HEK293 (cell line): ENCODE data around the gene SIDT2.
"Not testable (repeated sequence)": the region's sequence is repeated elsewhere in the genome, so short reads cannot be mapped to it uniquely, and the experiment has no call there.

Experiments
- CTCF ChIA-PET: fragments of 350-600 bp; formaldehyde crosslinking; extraction: SDS; loops from one replicate; lab custom pipeline; 2021; ENCODE audit warnings: antibody characterized with exemption; lab: Yijun Ruan, JAX
- POLR2A ChIA-PET: fragments of 300-600 bp; formaldehyde crosslinking; extraction: SDS; loops from one replicate; lab custom pipeline; 2020; ENCODE audit warnings: antibody characterized with exemption, inconsistent platforms; lab: Yijun Ruan, JAX
- H3K27ac ChIP-seq: fragments of 200-500 bp; sonication (Bioruptor generic); 2 replicates; pipeline ENCODE4 v1.5.1; 2014; ENCODE audit warnings: low read depth, low read length, control low read depth, inconsistent platforms; ENCODE audit errors: extremely low read depth
- H3K36me3 ChIP-seq, 2 experiments: fragments of 200-500 bp in 1 of 2; sonication (Bioruptor generic) in 1 of 2; 1 replicate in 1 of 2; 2 replicates in 1 of 2; pipeline ENCODE4 v1.5.1; 2014 to 2017; ENCODE audit warnings: inconsistent platforms in 2 of 2, low read length in 2 of 2; ENCODE audit not compliant: control insufficient read depth in 2 of 2, insufficient read depth in 1 of 2
- H3K4me1 ChIP-seq: fragments of 200-500 bp; sonication (Bioruptor generic); 2 replicates; pipeline ENCODE4 v1.5.1; 2014; ENCODE audit warnings: mild to moderate bottlenecking, low read length, inconsistent platforms; ENCODE audit not compliant: control insufficient read depth, insufficient read depth
- H3K4me3 ChIP-seq: 2 replicates; pipeline ENCODE4 v1.5.1; 2011; ENCODE audit warnings: low read depth, mild to moderate bottlenecking, control low read depth, low read length, moderate library complexity
- H3K9me3 ChIP-seq: fragments of 200-500 bp; sonication (Bioruptor generic); 2 replicates; pipeline ENCODE4 v1.5.1; 2014; ENCODE audit warnings: low read depth, low read length, inconsistent platforms; ENCODE audit not compliant: control insufficient read depth, insufficient read depth
- BCL11B ChIP-seq: fragments of 450-650 bp; formaldehyde crosslinking; IDR thresholded peaks from 2 replicates; pipeline ENCODE4 v1.5.1; 2016; ENCODE audit warnings: low read depth, missing biosample characterization, missing genetic modification characterization
- GLI4 ChIP-seq: fragments of 450-650 bp; formaldehyde crosslinking; IDR thresholded peaks from 2 replicates; pipeline ENCODE4 v1.5.1; 2016; ENCODE audit warnings: missing biosample characterization, missing genetic modification characterization
- HOXC10 ChIP-seq: sonication (generic); formaldehyde crosslinking; IDR thresholded peaks from 2 replicates; pipeline ENCODE4 v1.8.1; 2023; ENCODE audit warnings: mild to moderate bottlenecking, missing genetic modification reagents
- INSM2 ChIP-seq: fragments of 450-650 bp; formaldehyde crosslinking; IDR thresholded peaks from 2 replicates; pipeline ENCODE4 v1.5.1; 2016; ENCODE audit warnings: missing biosample characterization, missing genetic modification characterization
- REPIN1 ChIP-seq: fragments of 450-650 bp; formaldehyde crosslinking; IDR thresholded peaks from 2 replicates; pipeline ENCODE4 v1.5.1; 2017; ENCODE audit warnings: missing biosample characterization, missing genetic modification characterization, low read depth
- TCF7L2 ChIP-seq: IDR thresholded peaks from 2 replicates; pipeline ENCODE4 v1.6.1; 2011; ENCODE audit warnings: low read depth, mild to moderate bottlenecking, inconsistent platforms, low read length, moderate library complexity, borderline replicate concordance
- ZFHX2 ChIP-seq: fragments of 450-650 bp; formaldehyde crosslinking; conservative IDR thresholded peaks from 2 replicates; pipeline ENCODE4 v1.5.1; 2016; ENCODE audit warnings: missing biosample characterization, missing genetic modification characterization
- ZNF157 ChIP-seq: fragments of 450-650 bp; formaldehyde crosslinking; IDR thresholded peaks from 2 replicates; pipeline ENCODE4 v1.5.1; 2016; ENCODE audit warnings: missing biosample characterization, missing genetic modification characterization
- ZNF16 ChIP-seq: fragments of 450-650 bp; formaldehyde crosslinking; IDR thresholded peaks from 2 replicates; pipeline ENCODE4 v1.5.1; 2016; ENCODE audit warnings: low read depth, missing biosample characterization, missing genetic modification characterization
- ZNF175 ChIP-seq: fragments of 450-650 bp; formaldehyde crosslinking; IDR thresholded peaks from 2 replicates; pipeline ENCODE4 v1.5.1; 2016; ENCODE audit warnings: missing biosample characterization, missing genetic modification characterization
- ZNF274 ChIP-seq, 2 experiments: fragments of 200-500 bp in 1 of 2; fragments of 450-650 bp in 1 of 2; sonication (Bioruptor generic) in 1 of 2; formaldehyde crosslinking in 1 of 2; IDR thresholded peaks; 2 replicates each; pipeline versions ENCODE4 v1.5.1 to v1.6.1; 2014 to 2016; ENCODE audit warnings: borderline replicate concordance in 1 of 2, inconsistent platforms in 1 of 2, low read length in 1 of 2, missing biosample characterization in 1 of 2, missing genetic modification characterization in 1 of 2
- ZNF311 ChIP-seq: fragments of 450-650 bp; formaldehyde crosslinking; IDR thresholded peaks from 2 replicates; pipeline ENCODE4 v1.5.1; 2017; ENCODE audit warnings: missing biosample characterization, missing genetic modification characterization, borderline replicate concordance
- ZNF354C ChIP-seq: fragments of 450-650 bp; formaldehyde crosslinking; IDR thresholded peaks from 2 replicates; pipeline ENCODE4 v1.5.1; 2016; ENCODE audit warnings: missing biosample characterization, missing genetic modification characterization, low read depth, borderline replicate concordance
- ZNF48 ChIP-seq: fragments of 450-650 bp; formaldehyde crosslinking; IDR thresholded peaks from 2 replicates; pipeline ENCODE4 v1.5.1; 2016; ENCODE audit warnings: missing biosample characterization, missing genetic modification characterization
- ZNF530 ChIP-seq: fragments of 450-650 bp; formaldehyde crosslinking; IDR thresholded peaks from 2 replicates; pipeline ENCODE4 v1.5.1; 2016; ENCODE audit warnings: low read depth, missing biosample characterization, missing genetic modification characterization
- ZNF544 ChIP-seq: fragments of 450-650 bp; formaldehyde crosslinking; IDR thresholded peaks from 2 replicates; pipeline ENCODE4 v1.5.0; 2017; ENCODE audit warnings: missing biosample characterization, missing genetic modification characterization
- ZNF629 ChIP-seq: fragments of 450-650 bp; formaldehyde crosslinking; IDR thresholded peaks from 2 replicates; pipeline ENCODE4 v1.5.1; 2017; ENCODE audit warnings: missing biosample characterization, missing genetic modification characterization
- ZNF660 ChIP-seq: fragments of 450-650 bp; IDR thresholded peaks from 2 replicates; pipeline ENCODE4 v1.5.1; 2018; ENCODE audit warnings: missing biosample characterization, mild to moderate bottlenecking, missing genetic modification characterization
- ZNF677 ChIP-seq: fragments of 450-650 bp; IDR thresholded peaks from 2 replicates; pipeline ENCODE4 v1.5.0; 2018; ENCODE audit warnings: missing biosample characterization, mild to moderate bottlenecking, missing genetic modification characterization, moderate library complexity
- ZNF701 ChIP-seq: fragments of 450-650 bp; formaldehyde crosslinking; IDR thresholded peaks from 2 replicates; pipeline ENCODE4 v1.5.1; 2016; ENCODE audit warnings: missing biosample characterization, missing genetic modification characterization
- ZSCAN30 ChIP-seq: fragments of 450-650 bp; IDR thresholded peaks from 2 replicates; pipeline ENCODE4 v1.5.1; 2018; ENCODE audit warnings: missing biosample characterization, mild to moderate bottlenecking, missing genetic modification characterization, moderate library complexity
- TF ChIP-seq, protein P1 (sequence below): fragments of 450-650 bp; formaldehyde crosslinking; IDR thresholded peaks from 2 replicates; pipeline ENCODE4 v1.5.1; 2016; ENCODE audit warnings: missing biosample characterization, missing genetic modification characterization, low read depth
- TF ChIP-seq, protein P2 (sequence below): IDR thresholded peaks from 2 replicates; pipeline ENCODE4 v1.6.1; 2011; ENCODE audit warnings: mild to moderate bottlenecking, low read depth, low read length, borderline replicate concordance

Gene SIDT2

DNA sequence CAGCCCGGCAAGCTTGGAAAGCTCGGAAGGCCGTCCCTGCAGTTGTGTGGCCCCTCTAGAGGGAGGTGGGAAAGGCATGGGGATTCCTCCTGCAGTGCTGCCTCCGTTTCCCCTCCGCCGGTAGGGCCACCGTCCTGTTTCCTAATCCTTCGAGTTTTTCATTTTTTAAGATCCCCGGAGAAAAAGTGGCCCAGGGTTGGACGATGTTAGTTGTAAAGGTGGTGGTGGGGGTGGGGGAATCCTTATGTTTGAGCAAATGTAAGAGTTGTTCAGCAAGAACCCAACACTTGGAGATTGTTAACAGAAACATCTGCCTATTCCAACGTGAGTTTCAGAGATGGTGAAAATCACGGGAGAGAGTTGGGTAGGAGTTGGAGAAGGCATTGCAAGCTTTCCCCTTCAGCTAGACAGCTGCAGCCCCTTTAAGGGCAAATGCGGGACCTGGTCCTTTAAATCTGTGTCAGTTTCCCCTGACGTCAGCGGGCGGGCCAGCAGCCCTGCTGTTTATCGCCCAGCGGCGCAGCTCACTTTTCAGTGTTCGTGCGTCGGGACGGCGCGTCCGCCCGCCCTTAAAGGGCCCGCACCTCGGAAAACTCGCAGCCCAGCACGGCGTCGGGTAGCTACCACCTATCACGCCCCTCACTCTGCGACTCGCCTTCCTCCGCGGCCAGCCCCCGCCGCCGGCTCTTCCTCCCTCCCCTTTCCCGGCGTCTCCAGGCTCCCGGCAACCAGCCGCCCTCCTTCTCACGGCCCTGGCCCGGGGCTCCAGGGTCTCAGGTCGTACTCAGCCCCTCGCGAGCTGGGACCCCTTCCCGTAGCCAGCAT lies at the start of gene SIDT2 (continued):
- TF ChIP-seq ZNF311 (tag by site-specific recombination) (no peak), ZSCAN30 (tag by site-specific recombination) (peak; percentile 90), INSM2 (no peak), ZNF677 (no peak), ZNF354C (tag by site-specific recombination) (no peak), ZNF660 (tag by site-specific recombination) (peak; percentile 54; the same call in 1 of the 2 replicates)

DNA sequence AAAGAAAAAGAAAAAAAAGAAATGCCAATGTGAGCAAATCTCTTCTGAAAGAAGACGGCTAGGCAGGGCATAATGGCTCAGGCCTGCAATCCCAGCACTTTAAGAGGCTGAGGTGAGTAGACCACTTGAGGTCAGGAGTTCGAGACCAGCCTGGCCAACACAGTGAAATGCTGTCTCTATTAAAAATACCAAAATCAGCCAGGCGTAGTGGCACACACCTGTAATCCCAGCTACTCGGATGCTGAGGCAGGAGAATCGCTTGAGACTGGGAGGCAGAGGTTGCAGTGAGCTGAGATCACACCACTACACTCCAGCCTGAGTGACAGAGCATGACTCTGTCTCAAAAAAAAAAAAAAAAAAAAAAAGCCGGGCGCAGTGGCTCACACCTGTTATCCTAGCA lies 48.1 kb upstream of the SIDT2 start:
- CTCF ChIA-PET = interaction anchor here (0.8 kb wide), 1 partner anchor 24 kb away, joined by 3 read pairs; no protein-coding TSS in a partner anchor
- H3K27ac ChIP-seq = not testable (repeated sequence)

DNA sequence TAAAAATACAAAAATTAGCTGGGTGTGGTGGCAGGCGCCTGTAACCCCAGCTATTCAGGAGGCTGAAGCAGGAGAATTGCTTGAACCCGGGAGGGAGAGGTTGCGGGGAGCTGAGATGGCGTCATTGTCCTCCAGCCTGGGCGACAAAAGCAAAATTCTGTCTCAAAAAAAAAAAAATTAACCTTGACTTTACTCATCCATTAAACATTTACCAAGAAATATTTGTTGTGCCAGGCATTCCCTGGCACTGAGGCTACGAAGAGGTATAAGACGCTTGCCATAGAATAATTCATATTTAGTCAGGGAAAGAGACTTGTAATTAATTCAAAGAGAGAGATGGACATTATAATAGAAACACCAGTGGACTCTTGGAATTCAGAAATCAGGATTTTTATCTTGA lies 47.7 kb upstream of the SIDT2 start:
- Histone ChIP-seq H3K27ac (no peak overlapping the region), H3K4me1 (no peaks in the 10 kb centered on the region), H3K9me3 (no peaks in the 10 kb centered on the region), H3K4me3 (no peak overlapping the region), H3K36me3 (no peaks in the 10 kb centered on the region)
- ChIA-PET CTCF (interaction anchor here (0.7 kb wide), 1 partner anchor 235 kb away, joined by 3 read pairs; no protein-coding TSS in a partner anchor), POLR2A (no interaction called here)
- no peak for TF ChIP-seq BCL11B
- no peak for TF ChIP-seq TCF7L2
- no peak for TF ChIP-seq ZNF544 (tag by site-specific recombination)
- TF ChIP-seq ZNF16 (tag by site-specific recombination) = no peak
- no peak for TF ChIP-seq HOXC10
- no peak for TF ChIP-seq ZNF354C (tag by site-specific recombination)
- TF ChIP-seq GLI4 = no peak
- no peak for TF ChIP-seq ZNF48 (tag by site-specific recombination)
- TF ChIP-seq, protein P1, sequence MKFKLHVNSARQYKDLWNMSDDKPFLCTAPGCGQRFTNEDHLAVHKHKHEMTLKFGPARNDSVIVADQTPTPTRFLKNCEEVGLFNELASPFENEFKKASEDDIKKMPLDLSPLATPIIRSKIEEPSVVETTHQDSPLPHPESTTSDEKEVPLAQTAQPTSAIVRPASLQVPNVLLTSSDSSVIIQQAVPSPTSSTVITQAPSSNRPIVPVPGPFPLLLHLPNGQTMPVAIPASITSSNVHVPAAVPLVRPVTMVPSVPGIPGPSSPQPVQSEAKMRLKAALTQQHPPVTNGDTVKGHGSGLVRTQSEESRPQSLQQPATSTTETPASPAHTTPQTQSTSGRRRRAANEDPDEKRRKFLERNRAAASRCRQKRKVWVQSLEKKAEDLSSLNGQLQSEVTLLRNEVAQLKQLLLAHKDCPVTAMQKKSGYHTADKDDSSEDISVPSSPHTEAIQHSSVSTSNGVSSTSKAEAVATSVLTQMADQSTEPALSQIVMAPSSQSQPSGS (tag by site-specific recombination) = no peak
- no peak for TF ChIP-seq ZNF274 (IDR thresholded peaks at IDR 0.05; ENCODE audit: low read length)
- no peak for TF ChIP-seq ZNF274 (tag by site-specific recombination; IDR thresholded peaks at IDR 0.05; ENCODE audit: borderline replicate concordance)
- no peak for TF ChIP-seq ZNF530 (tag by site-specific recombination)
- no peak for TF ChIP-seq ZFHX2 (tag by site-specific recombination)
- TF ChIP-seq ZNF175 (tag by site-specific recombination) = no peak
- no peak for TF ChIP-seq REPIN1 (tag by site-specific recombination)
- TF ChIP-seq, protein P2, sequence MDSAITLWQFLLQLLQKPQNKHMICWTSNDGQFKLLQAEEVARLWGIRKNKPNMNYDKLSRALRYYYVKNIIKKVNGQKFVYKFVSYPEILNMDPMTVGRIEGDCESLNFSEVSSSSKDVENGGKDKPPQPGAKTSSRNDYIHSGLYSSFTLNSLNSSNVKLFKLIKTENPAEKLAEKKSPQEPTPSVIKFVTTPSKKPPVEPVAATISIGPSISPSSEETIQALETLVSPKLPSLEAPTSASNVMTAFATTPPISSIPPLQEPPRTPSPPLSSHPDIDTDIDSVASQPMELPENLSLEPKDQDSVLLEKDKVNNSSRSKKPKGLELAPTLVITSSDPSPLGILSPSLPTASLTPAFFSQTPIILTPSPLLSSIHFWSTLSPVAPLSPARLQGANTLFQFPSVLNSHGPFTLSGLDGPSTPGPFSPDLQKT = no peak
- no peak for TF ChIP-seq ZNF629
- TF ChIP-seq ZNF701 (tag by site-specific recombination) = no peak
- no peak for TF ChIP-seq ZNF157

More for the DNA sequence above, 48.1 kb upstream of the SIDT2 start:
- H3K4me1 ChIP-seq, H3K9me3 ChIP-seq, H3K36me3 ChIP-seq, H3K4me3 ChIP-seq, POLR2A ChIA-PET: not testable (repeated sequence)
